HEK293 (cell line): ENCODE measurements around the gene RNU5B-1.

Source experiments
- CTCF ChIA-PET: fragments of 350-600 bp; formaldehyde crosslinking; extraction: SDS; loops from one replicate; lab custom pipeline; 2021; ENCODE audit warnings: antibody characterized with exemption; lab: Yijun Ruan, JAX
- POLR2A ChIA-PET: fragments of 300-600 bp; formaldehyde crosslinking; extraction: SDS; loops from one replicate; lab custom pipeline; 2020; ENCODE audit warnings: antibody characterized with exemption, inconsistent platforms; lab: Yijun Ruan, JAX
- H3K27ac ChIP-seq: fragments of 200-500 bp; sonication (Bioruptor generic); 2 replicates; pipeline ENCODE4 v1.5.1; 2014; ENCODE audit warnings: low read depth, low read length, control low read depth, inconsistent platforms; ENCODE audit errors: extremely low read depth
- H3K36me3 ChIP-seq, 2 experiments: fragments of 200-500 bp in 1 of 2; sonication (Bioruptor generic) in 1 of 2; 1 replicate in 1 of 2; 2 replicates in 1 of 2; pipeline ENCODE4 v1.5.1; 2014 to 2017; ENCODE audit warnings: inconsistent platforms in 2 of 2, low read length in 2 of 2; ENCODE audit not compliant: control insufficient read depth in 2 of 2, insufficient read depth in 1 of 2
- H3K4me1 ChIP-seq: fragments of 200-500 bp; sonication (Bioruptor generic); 2 replicates; pipeline ENCODE4 v1.5.1; 2014; ENCODE audit warnings: mild to moderate bottlenecking, low read length, inconsistent platforms; ENCODE audit not compliant: control insufficient read depth, insufficient read depth
- H3K4me3 ChIP-seq: 2 replicates; pipeline ENCODE4 v1.5.1; 2011; ENCODE audit warnings: low read depth, mild to moderate bottlenecking, control low read depth, low read length, moderate library complexity
- H3K9me3 ChIP-seq: fragments of 200-500 bp; sonication (Bioruptor generic); 2 replicates; pipeline ENCODE4 v1.5.1; 2014; ENCODE audit warnings: low read depth, low read length, inconsistent platforms; ENCODE audit not compliant: control insufficient read depth, insufficient read depth
- GLIS2 ChIP-seq: fragments of 450-650 bp; formaldehyde crosslinking; IDR thresholded peaks from 2 replicates; pipeline ENCODE4 v1.5.1; 2016; ENCODE audit warnings: missing biosample characterization, missing genetic modification characterization
- HOXC10 ChIP-seq: sonication (generic); formaldehyde crosslinking; IDR thresholded peaks from 2 replicates; pipeline ENCODE4 v1.8.1; 2023; ENCODE audit warnings: mild to moderate bottlenecking, missing genetic modification reagents
- SCRT2 ChIP-seq: fragments of 450-650 bp; formaldehyde crosslinking; IDR thresholded peaks from 2 replicates; pipeline ENCODE4 v1.5.1; 2016; ENCODE audit warnings: missing biosample characterization, missing genetic modification characterization
- TRIM28 ChIP-seq: IDR thresholded peaks from 2 replicates; pipeline ENCODE4 v1.6.1; 2011; ENCODE audit warnings: low read length, control low read depth, borderline replicate concordance
- ZFHX2 ChIP-seq: fragments of 450-650 bp; formaldehyde crosslinking; conservative IDR thresholded peaks from 2 replicates; pipeline ENCODE4 v1.5.1; 2016; ENCODE audit warnings: missing biosample characterization, missing genetic modification characterization
- ZNF121 ChIP-seq: fragments of 450-650 bp; formaldehyde crosslinking; IDR thresholded peaks from 2 replicates; pipeline ENCODE4 v1.5.1; 2016; ENCODE audit warnings: missing biosample characterization, missing genetic modification characterization
- ZNF133 ChIP-seq: fragments of 450-650 bp; formaldehyde crosslinking; IDR thresholded peaks from 2 replicates; pipeline ENCODE4 v1.5.1; 2016; ENCODE audit warnings: missing biosample characterization, missing genetic modification characterization
- ZNF16 ChIP-seq: fragments of 450-650 bp; formaldehyde crosslinking; IDR thresholded peaks from 2 replicates; pipeline ENCODE4 v1.5.1; 2016; ENCODE audit warnings: low read depth, missing biosample characterization, missing genetic modification characterization
- ZNF169 ChIP-seq: fragments of 450-650 bp; formaldehyde crosslinking; IDR thresholded peaks from 2 replicates; pipeline ENCODE4 v1.5.1; 2016; ENCODE audit warnings: missing biosample characterization, missing genetic modification characterization
- ZNF221 ChIP-seq: fragments of 450-650 bp; formaldehyde crosslinking; IDR thresholded peaks from 2 replicates; pipeline ENCODE4 v1.5.1; 2017; ENCODE audit warnings: missing biosample characterization, missing genetic modification characterization, borderline replicate concordance
- ZNF239 ChIP-seq: fragments of 450-650 bp; formaldehyde crosslinking; IDR thresholded peaks from 2 replicates; pipeline ENCODE4 v1.5.1; 2016; ENCODE audit warnings: missing biosample characterization, missing genetic modification characterization
- ZNF391 ChIP-seq: fragments of 450-650 bp; formaldehyde crosslinking; IDR thresholded peaks from 2 replicates; pipeline ENCODE4 v1.5.1; 2016; ENCODE audit warnings: low read depth, missing biosample characterization, missing genetic modification characterization, borderline replicate concordance
- ZNF433 ChIP-seq: fragments of 450-650 bp; formaldehyde crosslinking; IDR thresholded peaks from 2 replicates; pipeline ENCODE4 v1.5.1; 2016; ENCODE audit warnings: missing biosample characterization, missing genetic modification characterization, low read depth
- ZNF548 ChIP-seq: fragments of 450-650 bp; formaldehyde crosslinking; IDR thresholded peaks from 2 replicates; pipeline ENCODE4 v1.5.1; 2016; ENCODE audit warnings: missing biosample characterization, missing genetic modification characterization
- ZNF621 ChIP-seq: fragments of 450-650 bp; formaldehyde crosslinking; IDR thresholded peaks from 2 replicates; pipeline ENCODE4 v1.5.1; 2017; ENCODE audit warnings: missing biosample characterization, missing genetic modification characterization
- ZNF701 ChIP-seq: fragments of 450-650 bp; formaldehyde crosslinking; IDR thresholded peaks from 2 replicates; pipeline ENCODE4 v1.5.1; 2016; ENCODE audit warnings: missing biosample characterization, missing genetic modification characterization
- ZNF777 ChIP-seq: fragments of 450-650 bp; formaldehyde crosslinking; IDR thresholded peaks from 2 replicates; pipeline ENCODE4 v1.5.1; 2017; ENCODE audit warnings: missing biosample characterization, missing genetic modification characterization, borderline replicate concordance
- ZSCAN30 ChIP-seq: fragments of 450-650 bp; IDR thresholded peaks from 2 replicates; pipeline ENCODE4 v1.5.1; 2018; ENCODE audit warnings: missing biosample characterization, mild to moderate bottlenecking, missing genetic modification characterization, moderate library complexity
- TF ChIP-seq, protein P1 (sequence below): fragments of 450-650 bp; formaldehyde crosslinking; IDR thresholded peaks from 2 replicates; pipeline ENCODE4 v1.5.0; 2017; ENCODE audit warnings: missing biosample characterization, missing genetic modification characterization, borderline replicate concordance
- TF ChIP-seq, protein P2 (sequence below): fragments of 450-650 bp; formaldehyde crosslinking; IDR thresholded peaks from 2 replicates; pipeline ENCODE4 v1.5.1; 2016; ENCODE audit warnings: missing biosample characterization, missing genetic modification characterization
- TF ChIP-seq, protein P3 (sequence below): fragments of 450-650 bp; formaldehyde crosslinking; IDR thresholded peaks from 2 replicates; pipeline ENCODE4 v1.5.1; 2016; ENCODE audit warnings: missing biosample characterization, missing genetic modification characterization
- TF ChIP-seq, protein P4 (sequence below): fragments of 450-650 bp; formaldehyde crosslinking; IDR thresholded peaks from 2 replicates; pipeline ENCODE4 v1.5.1; 2017; ENCODE audit warnings: missing biosample characterization, missing genetic modification characterization
- TF ChIP-seq, protein P5 (sequence below): fragments of 450-650 bp; formaldehyde crosslinking; IDR thresholded peaks from 2 replicates; pipeline ENCODE4 v1.5.1; 2016; ENCODE audit warnings: missing biosample characterization, missing genetic modification characterization

RNU5B-1 gene

DNA sequence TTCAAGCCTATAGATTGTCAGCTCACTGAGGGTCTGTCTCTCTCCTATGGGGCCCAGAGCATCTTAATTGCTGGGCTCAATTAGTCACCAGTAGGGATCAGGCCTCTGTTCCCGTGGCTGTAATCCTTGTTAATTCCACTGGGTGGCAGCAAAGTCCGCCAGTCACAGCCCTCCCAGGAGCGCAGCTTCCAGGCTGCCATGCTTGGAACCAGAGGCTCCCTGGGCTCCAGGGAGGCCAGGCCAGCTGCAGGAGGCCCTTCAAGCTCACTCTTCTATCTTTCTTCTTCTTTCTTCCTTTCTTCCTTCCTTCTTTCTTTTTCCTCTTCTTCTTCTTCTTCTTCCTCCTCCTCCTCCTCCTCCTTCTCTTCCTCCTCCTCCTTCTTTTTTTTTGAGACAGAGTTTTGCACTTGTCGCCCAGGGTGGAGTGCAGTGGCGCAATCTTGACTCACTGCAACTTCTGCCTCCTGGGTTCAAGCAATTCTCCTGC lies 14.4 kb downstream of the RNU5B-1 start (continued):
- no peak for TF ChIP-seq ZNF621
- TF ChIP-seq, protein P1, sequence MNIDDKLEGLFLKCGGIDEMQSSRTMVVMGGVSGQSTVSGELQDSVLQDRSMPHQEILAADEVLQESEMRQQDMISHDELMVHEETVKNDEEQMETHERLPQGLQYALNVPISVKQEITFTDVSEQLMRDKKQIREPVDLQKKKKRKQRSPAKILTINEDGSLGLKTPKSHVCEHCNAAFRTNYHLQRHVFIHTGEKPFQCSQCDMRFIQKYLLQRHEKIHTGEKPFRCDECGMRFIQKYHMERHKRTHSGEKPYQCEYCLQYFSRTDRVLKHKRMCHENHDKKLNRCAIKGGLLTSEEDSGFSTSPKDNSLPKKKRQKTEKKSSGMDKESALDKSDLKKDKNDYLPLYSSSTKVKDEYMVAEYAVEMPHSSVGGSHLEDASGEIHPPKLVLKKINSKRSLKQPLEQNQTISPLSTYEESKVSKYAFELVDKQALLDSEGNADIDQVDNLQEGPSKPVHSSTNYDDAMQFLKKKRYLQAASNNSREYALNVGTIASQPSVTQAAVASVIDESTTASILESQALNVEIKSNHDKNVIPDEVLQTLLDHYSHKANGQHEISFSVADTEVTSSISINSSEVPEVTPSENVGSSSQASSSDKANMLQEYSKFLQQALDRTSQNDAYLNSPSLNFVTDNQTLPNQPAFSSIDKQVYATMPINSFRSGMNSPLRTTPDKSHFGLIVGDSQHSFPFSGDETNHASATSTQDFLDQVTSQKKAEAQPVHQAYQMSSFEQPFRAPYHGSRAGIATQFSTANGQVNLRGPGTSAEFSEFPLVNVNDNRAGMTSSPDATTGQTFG (tag by site-specific recombination), result no peak
- TF ChIP-seq, protein P2, sequence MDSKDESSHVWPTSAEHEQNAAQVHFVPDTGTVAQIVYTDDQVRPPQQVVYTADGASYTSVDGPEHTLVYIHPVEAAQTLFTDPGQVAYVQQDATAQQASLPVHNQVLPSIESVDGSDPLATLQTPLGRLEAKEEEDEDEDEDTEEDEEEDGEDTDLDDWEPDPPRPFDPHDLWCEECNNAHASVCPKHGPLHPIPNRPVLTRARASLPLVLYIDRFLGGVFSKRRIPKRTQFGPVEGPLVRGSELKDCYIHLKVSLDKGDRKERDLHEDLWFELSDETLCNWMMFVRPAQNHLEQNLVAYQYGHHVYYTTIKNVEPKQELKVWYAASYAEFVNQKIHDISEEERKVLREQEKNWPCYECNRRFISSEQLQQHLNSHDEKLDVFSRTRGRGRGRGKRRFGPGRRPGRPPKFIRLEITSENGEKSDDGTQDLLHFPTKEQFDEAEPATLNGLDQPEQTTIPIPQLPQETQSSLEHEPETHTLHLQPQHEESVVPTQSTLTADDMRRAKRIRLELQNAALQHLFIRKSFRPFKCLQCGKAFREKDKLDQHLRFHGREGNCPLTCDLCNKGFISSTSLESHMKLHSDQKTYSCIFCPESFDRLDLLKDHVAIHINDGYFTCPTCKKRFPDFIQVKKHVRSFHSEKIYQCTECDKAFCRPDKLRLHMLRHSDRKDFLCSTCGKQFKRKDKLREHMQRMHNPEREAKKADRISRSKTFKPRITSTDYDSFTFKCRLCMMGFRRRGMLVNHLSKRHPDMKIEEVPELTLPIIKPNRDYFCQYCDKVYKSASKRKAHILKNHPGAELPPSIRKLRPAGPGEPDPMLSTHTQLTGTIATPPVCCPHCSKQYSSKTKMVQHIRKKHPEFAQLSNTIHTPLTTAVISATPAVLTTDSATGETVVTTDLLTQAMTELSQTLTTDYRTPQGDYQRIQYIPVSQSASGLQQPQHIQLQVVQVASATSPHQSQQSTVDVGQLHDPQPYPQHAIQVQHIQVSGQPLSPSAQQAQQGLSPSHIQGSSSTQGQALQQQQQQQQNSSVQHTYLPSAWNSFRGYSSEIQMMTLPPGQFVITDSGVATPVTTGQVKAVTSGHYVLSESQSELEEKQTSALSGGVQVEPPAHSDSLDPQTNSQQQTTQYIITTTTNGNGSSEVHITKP (tag by site-specific recombination), result peak; percentile 39; the same call in 1 of the 2 replicates
- no peak for TF ChIP-seq ZNF777
- TF ChIP-seq ZSCAN30 (tag by site-specific recombination), result peak; percentile 86; the same call in 1 of the 2 replicates
- no peak for TF ChIP-seq ZNF701 (tag by site-specific recombination)

DNA sequence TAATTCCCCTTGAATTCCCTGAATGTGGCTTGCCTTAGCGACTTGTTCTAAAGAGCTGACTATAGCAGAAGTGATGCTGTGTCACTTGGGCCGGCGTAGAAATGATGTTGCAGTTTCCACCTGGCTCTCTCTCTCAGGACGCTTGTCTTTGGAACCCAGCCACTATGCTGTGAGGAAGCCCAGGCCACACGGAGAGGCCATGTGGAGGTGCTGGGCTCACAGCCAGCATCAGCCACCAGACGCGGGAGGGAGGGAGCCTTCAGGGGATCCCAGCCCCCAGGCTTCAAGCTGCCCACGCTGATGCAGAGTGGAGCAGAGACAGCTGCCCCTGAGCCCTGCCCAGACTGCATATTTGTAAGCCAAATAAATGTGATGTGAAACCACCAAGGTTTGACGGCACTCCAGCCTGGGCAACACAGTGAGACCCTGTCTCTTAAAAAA lies 18.6 kb downstream of the RNU5B-1 start:
- Histone ChIP-seq H3K36me3 (no peaks in the 10 kb centered on the region), H3K4me1 (no peaks in the 10 kb centered on the region), H3K4me3 (no peak overlapping the region), H3K27ac (no peak overlapping the region), H3K9me3 (no peaks in the 10 kb centered on the region)
- ChIA-PET POLR2A (interaction anchor here (0.5 to 1.4 kb wide), 3 partner anchors 18 to 59 kb away, joined by 3 to 6 read pairs (median 3); partner anchors contain the start of gene RNU5B-1), CTCF (interaction anchor here (0.6 to 16.1 kb wide), 4 partner anchors 41 to 77 kb away, joined by 3 to 454 read pairs (median 62); partner anchors contain the start of gene IGDCC3)
- no peak for TF ChIP-seq ZNF133 (tag by site-specific recombination)
- no peak for TF ChIP-seq HOXC10 (CRISPR knock-in tag)
- TF ChIP-seq, protein P2 (tag by site-specific recombination), result peak; percentile 41
- peak; percentile 70 for TF ChIP-seq GLIS2
- TF ChIP-seq ZNF621, result no peak
- TF ChIP-seq ZNF239 (tag by site-specific recombination), result no peak
- no peak for TF ChIP-seq ZNF169 (tag by site-specific recombination)
- TF ChIP-seq, protein P3, sequence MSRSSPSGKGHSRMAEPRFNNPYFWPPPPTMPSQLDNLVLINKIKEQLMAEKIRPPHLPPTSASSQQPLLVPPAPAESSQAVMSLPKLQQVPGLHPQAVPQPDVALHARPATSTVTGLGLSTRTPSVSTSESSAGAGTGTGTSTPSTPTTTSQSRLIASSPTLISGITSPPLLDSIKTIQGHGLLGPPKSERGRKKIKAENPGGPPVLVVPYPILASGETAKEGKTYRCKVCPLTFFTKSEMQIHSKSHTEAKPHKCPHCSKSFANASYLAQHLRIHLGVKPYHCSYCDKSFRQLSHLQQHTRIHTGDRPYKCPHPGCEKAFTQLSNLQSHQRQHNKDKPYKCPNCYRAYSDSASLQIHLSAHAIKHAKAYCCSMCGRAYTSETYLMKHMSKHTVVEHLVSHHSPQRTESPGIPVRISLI (tag by site-specific recombination), result no peak
- TF ChIP-seq, protein P4, sequence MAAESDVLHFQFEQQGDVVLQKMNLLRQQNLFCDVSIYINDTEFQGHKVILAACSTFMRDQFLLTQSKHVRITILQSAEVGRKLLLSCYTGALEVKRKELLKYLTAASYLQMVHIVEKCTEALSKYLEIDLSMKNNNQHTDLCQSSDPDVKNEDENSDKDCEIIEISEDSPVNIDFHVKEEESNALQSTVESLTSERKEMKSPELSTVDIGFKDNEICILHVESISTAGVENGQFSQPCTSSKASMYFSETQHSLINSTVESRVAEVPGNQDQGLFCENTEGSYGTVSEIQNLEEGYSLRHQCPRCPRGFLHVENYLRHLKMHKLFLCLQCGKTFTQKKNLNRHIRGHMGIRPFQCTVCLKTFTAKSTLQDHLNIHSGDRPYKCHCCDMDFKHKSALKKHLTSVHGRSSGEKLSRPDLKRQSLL (tag by site-specific recombination), result no peak
- TF ChIP-seq ZNF221, result no peak
- TF ChIP-seq ZNF16 (tag by site-specific recombination), result no peak
- no peak for TF ChIP-seq SCRT2 (tag by site-specific recombination)
- no peak for TF ChIP-seq TRIM28
- TF ChIP-seq, protein P5, sequence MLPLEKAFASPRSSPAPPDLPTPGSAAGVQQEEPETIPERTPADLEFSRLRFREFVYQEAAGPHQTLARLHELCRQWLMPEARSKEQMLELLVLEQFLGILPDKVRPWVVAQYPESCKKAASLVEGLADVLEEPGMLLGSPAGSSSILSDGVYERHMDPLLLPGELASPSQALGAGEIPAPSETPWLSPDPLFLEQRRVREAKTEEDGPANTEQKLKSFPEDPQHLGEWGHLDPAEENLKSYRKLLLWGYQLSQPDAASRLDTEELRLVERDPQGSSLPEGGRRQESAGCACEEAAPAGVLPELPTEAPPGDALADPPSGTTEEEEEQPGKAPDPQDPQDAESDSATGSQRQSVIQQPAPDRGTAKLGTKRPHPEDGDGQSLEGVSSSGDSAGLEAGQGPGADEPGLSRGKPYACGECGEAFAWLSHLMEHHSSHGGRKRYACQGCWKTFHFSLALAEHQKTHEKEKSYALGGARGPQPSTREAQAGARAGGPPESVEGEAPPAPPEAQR (tag by site-specific recombination), result no peak
- peak; percentile 97 for TF ChIP-seq ZNF121 (tag by site-specific recombination)
- TF ChIP-seq ZFHX2 (tag by site-specific recombination), result peak; percentile 84
- no peak for TF ChIP-seq ZNF391
- TF ChIP-seq ZNF433 (tag by site-specific recombination), result no peak
- TF ChIP-seq ZNF548 (tag by site-specific recombination), result no peak
